HG03575 (cell line): ENCODE measurements around the gene GMEB2.
"Not testable (repeated sequence)": the region's sequence is repeated elsewhere in the genome, so short reads cannot be mapped to it uniquely, and the experiment has no call there.

Source experiments
- ATAC-seq: cut with Tn5 transposase; IDR thresholded peaks from one replicate; pipeline ENCODE4 v1.9.1; 2021; ENCODE audit not compliant: unreplicated experiment, insufficient number of reproducible peaks, low FRiP score; ENCODE audit errors: extremely low read depth

The GMEB2 gene

GRCh38 chr20:63578224-63579016 is 48.5 kb downstream of the GMEB2 start:
- ATAC-seq, result no peak

DNA sequence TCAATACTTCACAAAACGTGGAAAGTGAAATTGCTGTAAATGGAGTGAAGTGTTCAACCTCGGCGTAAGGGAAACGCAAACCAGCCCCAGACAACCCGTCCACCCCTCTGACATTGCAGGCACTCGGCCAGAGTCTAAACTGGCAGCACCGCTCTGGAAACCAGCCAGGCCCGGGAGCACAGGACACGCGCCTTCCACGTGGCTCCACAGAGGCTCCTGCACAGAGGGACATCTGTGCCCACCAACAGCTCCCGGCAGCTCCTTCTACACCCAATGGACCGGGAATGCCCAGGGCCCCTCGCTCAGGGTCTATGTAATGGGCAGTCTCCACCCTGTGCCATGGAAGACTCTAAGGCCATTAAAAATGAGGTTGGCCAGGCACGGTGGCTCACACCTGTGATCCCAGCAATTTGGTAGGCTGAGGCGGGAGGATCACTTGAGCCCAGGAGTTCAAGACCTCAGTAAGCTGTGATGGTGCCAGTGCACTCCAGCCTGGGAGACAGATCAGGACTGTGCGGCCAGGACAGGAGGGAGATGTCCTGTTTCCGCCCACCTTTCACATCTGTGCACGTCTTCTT is 49.5 kb downstream of the GMEB2 start:
- ATAC-seq, result no peak

DNA sequence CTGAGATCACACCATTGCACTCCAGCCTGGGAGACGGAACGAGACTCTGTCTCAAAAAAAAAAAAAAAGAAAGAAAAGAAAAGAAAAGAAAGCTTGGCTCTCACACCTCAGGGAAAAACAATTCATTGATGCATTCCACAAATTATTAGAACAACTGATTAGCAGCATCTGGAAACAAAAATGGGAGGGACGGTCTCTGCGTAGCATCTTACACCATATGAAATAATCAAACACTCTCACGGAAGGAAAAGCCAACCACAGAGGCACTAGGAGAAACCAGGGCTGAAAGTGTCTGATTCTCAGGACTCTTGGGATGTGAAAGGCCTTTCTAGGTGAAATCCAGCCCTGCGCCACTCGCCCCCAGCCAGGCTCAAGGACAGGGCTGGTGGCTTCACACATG is 50.6 kb downstream of the GMEB2 start:
- no peak for ATAC-seq

GRCh38 chr20:63574829-63575743 is 51.8 kb downstream of the GMEB2 start:
- no peak for ATAC-seq

- no peak for ATAC-seq
These were observed 52.6 kb downstream of the GMEB2 start, which contains the start of gene HELZ2 for GRCh38 chr20:63574156-63574828. HELZ2 (minus strand) TSS chr20:63574239; CDS start chr20:63572385, 1,854 bp downstream.

DNA sequence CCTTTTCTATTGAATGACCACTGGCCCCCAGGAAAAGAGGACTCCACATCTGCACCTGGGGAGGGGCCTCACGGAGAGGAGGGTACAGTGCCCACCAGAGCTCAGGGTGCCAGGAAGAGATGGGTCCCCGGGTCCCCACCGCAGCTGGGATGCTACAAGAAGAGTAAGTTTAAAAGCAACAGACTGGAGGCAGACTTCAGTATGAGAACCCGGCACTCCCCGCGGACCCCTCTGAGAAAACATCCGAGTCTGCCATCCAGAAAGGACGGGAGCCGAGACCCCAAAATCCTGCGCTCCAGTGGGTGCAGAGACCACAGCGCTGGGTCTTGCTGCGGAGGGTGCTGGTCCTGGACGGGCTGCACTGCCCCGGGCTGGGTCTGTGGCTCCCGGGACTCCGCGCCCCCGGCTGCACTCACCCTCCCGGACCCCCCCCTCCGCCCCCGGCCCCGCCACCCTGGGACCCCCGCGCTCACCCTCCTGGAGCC is 53.2 kb downstream of the GMEB2 start:
- no peak for ATAC-seq

- no peak for ATAC-seq
These were observed 53.9 kb downstream of the GMEB2 start for GRCh38 chr20:63572788-63573646.

GRCh38 chr20:63572071-63572787 is 54.7 kb downstream of the GMEB2 start:
- no peak for ATAC-seq

GRCh38 chr20:63571087-63571478 is 55.8 kb downstream of the GMEB2 start:
- ATAC-seq, result not testable (repeated sequence)

- ATAC-seq, result no peak
These were observed 56.4 kb downstream of the GMEB2 start for GRCh38 chr20:63570281-63571086.

DNA sequence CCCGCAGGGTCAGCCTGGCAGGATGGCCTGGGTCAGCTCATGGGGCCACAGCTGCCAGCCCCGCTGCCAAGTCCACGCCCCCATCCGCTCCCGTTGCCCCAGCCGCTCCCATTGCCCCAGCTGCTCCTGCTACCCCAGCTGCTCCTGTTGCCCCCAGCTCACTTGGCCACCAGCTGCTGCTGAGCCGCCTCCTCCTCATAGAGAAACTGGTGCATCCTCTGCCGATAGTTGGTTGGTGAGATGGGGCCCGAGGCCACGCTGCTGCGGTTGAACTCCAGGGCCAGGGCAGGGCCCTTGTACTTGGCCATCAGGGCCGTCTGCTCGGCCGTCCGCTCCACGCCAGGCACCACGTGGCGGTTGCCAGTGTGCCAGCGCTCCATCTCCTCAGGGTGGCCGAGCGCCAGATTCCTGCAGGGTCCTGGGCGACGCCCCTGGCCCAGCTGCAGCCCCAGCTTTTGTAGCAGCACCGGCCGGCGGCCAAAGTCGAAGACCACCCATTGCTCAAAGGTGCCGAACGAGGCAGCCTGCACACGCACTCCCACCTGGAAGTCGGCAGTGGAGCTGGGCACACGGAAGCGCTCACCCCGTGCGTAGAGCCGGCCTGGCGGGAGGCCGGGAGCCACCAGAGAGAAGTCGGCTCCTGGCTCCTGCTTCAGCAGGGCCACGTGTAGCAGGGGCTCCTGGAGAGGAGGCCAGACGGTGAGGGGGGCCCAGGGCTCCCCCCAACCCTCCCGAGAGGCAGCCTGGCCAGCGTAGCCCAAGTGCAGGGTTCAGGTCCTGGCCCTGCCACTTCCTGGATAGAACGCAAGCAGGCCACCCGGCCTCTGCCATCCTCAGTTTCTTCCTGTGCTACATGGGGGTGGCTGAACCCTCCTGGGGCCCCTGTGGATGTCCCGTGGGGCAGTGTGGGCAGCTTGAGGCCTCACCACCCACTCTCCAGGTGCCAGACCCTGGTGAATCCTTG is 57.6 kb downstream of the GMEB2 start:
- no peak for ATAC-seq

DNA sequence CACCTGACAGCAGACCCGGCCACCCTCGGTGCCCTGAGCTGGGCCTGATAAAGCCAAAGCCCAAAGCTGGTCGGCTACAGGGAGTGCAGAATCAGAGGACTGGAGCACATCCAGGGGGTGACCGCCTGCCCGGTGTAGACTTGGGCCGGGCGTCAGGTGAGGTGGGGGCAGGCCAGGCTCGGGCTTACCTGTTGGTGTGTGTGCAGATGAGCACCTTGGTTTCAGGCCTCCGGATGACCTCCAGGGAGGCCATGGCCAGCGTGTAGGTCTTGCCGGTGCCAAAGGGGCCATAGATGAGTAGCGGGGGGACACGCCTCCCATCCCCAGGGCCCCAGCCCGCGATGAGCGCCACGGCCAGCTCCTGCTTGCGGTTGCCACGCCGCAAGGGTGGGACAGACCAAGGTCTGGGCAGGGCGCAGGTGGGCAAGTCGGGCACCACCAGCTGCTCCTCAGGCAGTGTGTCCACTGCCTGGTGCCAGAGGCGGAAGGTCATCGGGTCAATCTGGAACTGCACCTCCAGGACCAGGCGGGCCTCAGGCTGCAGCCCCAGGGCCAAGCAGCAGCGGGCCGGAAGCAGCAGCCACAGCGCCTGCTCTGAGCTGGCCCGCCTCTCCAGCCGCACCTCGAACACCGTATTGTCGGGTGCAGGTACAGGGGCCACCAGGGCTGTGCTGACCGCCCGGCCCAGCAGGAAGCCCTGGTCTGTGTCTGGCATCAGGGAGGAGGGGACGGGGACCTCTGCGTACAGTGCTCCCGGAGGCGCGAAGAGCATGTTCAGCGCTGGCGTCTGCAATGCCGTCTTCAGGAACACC is 58.5 kb downstream of the GMEB2 start:
- ATAC-seq, result no peak

DNA sequence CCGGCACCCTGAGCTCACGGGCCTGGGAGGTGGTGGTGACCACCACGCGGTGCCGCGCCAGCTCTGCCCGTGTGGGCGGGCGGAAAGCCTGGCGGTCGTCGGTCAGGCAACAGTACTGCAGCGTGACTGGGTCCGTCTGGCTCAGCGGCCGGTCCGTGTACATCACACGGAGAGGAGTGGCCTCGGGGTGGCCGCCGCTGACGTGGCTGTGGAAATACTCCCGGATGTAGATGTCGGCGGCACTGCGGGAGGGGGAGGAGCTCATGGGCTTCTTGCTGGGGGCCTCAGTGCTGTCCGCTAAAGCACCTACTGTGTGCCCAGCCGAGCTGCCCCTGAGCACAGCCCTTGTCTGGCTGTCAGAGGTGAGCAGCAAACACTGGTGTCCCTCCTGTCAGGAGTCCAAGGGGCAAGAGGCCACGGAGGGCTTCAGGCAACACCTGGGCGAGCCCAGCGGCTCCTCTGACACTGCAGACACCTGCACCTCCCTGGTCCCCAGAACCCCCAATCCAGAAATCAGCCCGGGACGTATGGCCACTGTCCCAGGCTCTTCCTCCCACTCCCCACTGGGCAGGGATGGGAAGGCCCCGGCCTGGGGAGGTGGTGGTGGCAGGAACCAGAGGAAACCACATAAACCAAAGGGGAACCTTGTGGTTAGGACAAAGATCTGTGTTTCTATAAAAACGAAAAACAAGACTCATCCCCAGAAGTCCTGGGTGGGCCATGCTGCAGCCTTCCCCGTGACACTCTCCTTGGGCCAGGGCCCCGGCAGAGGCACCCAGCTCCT is 59.3 kb downstream of the GMEB2 start:
- no peak for ATAC-seq

DNA sequence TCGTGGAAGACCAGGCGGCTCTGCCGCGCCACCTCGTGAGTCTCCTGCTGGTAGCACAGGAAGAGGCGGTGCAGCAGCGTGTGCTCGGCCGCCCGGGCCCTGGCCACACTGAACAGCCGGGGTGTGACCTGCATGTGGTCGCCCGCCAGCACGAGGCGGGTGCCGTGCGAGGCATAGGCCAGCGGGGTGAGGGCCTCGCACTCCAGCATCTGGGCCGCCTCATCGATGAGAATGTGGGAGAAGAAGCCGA is 59.8 kb downstream of the GMEB2 start:
- no peak for ATAC-seq
